ENCODE data around the gene PLAC1.

DNA sequence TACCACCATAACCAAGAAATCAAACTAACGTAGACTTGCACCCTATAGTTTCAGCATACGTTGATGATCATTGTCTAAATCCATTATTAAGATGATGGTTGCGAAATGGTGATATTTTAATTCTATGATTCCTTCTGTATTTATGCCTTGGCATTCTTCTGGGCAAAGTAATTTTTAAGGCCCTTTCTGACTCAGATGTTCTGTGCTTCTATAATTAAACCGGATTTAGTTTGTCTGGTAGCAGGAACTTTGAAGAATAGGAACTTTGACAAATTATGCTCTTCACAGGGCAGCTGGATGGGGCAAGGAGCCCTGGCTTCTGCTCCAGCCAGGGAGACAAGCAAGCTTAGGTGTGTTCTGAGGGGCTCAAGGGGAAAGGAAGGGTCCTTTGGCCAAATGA lies 23.8 kb upstream of the PLAC1 start:
- TF ChIP-seq, protein P1, sequence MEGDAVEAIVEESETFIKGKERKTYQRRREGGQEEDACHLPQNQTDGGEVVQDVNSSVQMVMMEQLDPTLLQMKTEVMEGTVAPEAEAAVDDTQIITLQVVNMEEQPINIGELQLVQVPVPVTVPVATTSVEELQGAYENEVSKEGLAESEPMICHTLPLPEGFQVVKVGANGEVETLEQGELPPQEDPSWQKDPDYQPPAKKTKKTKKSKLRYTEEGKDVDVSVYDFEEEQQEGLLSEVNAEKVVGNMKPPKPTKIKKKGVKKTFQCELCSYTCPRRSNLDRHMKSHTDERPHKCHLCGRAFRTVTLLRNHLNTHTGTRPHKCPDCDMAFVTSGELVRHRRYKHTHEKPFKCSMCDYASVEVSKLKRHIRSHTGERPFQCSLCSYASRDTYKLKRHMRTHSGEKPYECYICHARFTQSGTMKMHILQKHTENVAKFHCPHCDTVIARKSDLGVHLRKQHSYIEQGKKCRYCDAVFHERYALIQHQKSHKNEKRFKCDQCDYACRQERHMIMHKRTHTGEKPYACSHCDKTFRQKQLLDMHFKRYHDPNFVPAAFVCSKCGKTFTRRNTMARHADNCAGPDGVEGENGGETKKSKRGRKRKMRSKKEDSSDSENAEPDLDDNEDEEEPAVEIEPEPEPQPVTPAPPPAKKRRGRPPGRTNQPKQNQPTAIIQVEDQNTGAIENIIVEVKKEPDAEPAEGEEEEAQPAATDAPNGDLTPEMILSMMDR (IDR thresholded peaks at IDR 0.05): no peak
- TF ChIP-seq TCF7L2 (IDR thresholded peaks at IDR 0.05; ENCODE audit: low read depth, low read length) (no peak), SIN3A (IDR thresholded peaks at IDR 0.05; ENCODE audit: borderline replicate concordance, insufficient read depth, low read depth, low read length) (no peak), POLR2AphosphoS5 (IDR thresholded peaks at IDR 0.05; ENCODE audit: low read depth, low read length) (no peak)
- TF ChIP-seq, protein P2, sequence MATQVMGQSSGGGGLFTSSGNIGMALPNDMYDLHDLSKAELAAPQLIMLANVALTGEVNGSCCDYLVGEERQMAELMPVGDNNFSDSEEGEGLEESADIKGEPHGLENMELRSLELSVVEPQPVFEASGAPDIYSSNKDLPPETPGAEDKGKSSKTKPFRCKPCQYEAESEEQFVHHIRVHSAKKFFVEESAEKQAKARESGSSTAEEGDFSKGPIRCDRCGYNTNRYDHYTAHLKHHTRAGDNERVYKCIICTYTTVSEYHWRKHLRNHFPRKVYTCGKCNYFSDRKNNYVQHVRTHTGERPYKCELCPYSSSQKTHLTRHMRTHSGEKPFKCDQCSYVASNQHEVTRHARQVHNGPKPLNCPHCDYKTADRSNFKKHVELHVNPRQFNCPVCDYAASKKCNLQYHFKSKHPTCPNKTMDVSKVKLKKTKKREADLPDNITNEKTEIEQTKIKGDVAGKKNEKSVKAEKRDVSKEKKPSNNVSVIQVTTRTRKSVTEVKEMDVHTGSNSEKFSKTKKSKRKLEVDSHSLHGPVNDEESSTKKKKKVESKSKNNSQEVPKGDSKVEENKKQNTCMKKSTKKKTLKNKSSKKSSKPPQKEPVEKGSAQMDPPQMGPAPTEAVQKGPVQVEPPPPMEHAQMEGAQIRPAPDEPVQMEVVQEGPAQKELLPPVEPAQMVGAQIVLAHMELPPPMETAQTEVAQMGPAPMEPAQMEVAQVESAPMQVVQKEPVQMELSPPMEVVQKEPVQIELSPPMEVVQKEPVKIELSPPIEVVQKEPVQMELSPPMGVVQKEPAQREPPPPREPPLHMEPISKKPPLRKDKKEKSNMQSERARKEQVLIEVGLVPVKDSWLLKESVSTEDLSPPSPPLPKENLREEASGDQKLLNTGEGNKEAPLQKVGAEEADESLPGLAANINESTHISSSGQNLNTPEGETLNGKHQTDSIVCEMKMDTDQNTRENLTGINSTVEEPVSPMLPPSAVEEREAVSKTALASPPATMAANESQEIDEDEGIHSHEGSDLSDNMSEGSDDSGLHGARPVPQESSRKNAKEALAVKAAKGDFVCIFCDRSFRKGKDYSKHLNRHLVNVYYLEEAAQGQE (IDR thresholded peaks at IDR 0.05; ENCODE audit: insufficient read depth in 1 of 2, low read depth in 2 of 2, low read length in 1 of 2): no peak
